Lung (tissue), 12 donors: Measurements from ENCODE around the gene WDR45B. TPM values are rescaled to one million over a fixed set of nuclear protein-coding genes. Genes with fewer than 3 reads are reported as not detected.

Source experiments
- ATAC-seq: fragments of 200-7000 bp; cut with Tn5 transposase; one replicate; pipeline ENCODE4 v1.9.1; 2020; ENCODE audit warnings: moderate number of reproducible peaks; ENCODE audit not compliant: insufficient read depth, low FRiP score
- DNase-seq, 3 donors: peaks; one replicate each; pipeline ENCODE4 v3.0.0-alpha.2; 2013 to 2017
- H3K27ac ChIP-seq, 2 donors: one replicate each; pipeline ENCODE4 v1.5.1; 2013; ENCODE audit warnings: mild to moderate bottlenecking in 2 of 2, moderate library complexity in 2 of 2, control low read depth in 1 of 2, inconsistent platforms in 1 of 2, low read depth in 1 of 2, low read length in 1 of 2
- H3K27me3 ChIP-seq, 3 donors: one replicate each; pipeline ENCODE4 v1.5.1; 2013; ENCODE audit warnings: low read length in 2 of 3; ENCODE audit not compliant: control insufficient read depth in 3 of 3, insufficient read depth in 3 of 3
- H3K36me3 ChIP-seq, 4 donors: one replicate each; pipeline ENCODE4 v1.5.1; 2013; ENCODE audit warnings: low read length in 4 of 4, mild to moderate bottlenecking in 1 of 4, moderate library complexity in 1 of 4; ENCODE audit not compliant: control insufficient read depth in 4 of 4, insufficient read depth in 4 of 4
- H3K4me1 ChIP-seq, 5 donors: one replicate each; pipeline ENCODE4 v1.5.1; 2013; ENCODE audit warnings: low read length in 5 of 5, mild to moderate bottlenecking in 2 of 5, moderate library complexity in 1 of 5; ENCODE audit not compliant: control insufficient read depth in 5 of 5, insufficient read depth in 5 of 5
- H3K4me3 ChIP-seq: one replicate; pipeline ENCODE4 v1.5.1; 2013; ENCODE audit warnings: mild to moderate bottlenecking, control low read depth, moderate library complexity
- H3K9ac ChIP-seq, 2 donors: one replicate each; pipeline ENCODE4 v1.5.1; 2013; ENCODE audit warnings: low read length in 2 of 2, control low read depth in 1 of 2; ENCODE audit not compliant: insufficient read depth in 1 of 2
- H3K9me3 ChIP-seq, 4 donors: one replicate each; pipeline ENCODE4 v1.5.1; 2013; ENCODE audit warnings: low read length in 3 of 4, mild to moderate bottlenecking in 1 of 4, moderate library complexity in 1 of 4; ENCODE audit not compliant: control insufficient read depth in 4 of 4, insufficient read depth in 3 of 4
- CTCF ChIP-seq: IDR thresholded peaks from 2 replicates; pipeline ENCODE4 v1.5.1; 2012; ENCODE audit warnings: mild to moderate bottlenecking; ENCODE audit errors: control extremely low read depth, extremely low read depth
- WGBS, 2 donors: extraction: QIAGEN DNeasy Blood & Tissue Kit; methylation state at CpG; one replicate each; pipeline ENCODE4 v1.1.7; 2013; 5-methylcytosine and 5-hydroxymethylcytosine counted together
- polyA plus RNA-seq, 2 donors: library from polyadenylated mRNA; stranded (reverse); fragments of 200-250 nt; gene quantifications; one replicate each; pipeline ENCODE4 v1.2.1, GENCODE V29; 2013
- total RNA-seq, 2 donors: library from RNA; depleted of rRNA in 1 of 2; stranded (reverse); fragments of >200 nt in 1 of 2; gene quantifications; one replicate each; pipeline ENCODE4 v1.2.1, GENCODE V29; 2014 to 2021
- donor health status: control.
- donor health status: control.
- donor health status: Bipolar disorder and iron deficiency.
- donor health status: healthy.
- donor health status: DM: yes; HTN: yes; CAD: no.

The WDR45B gene
- total and polyA plus RNA-seq, 4 donors = 39.6 to 92.8 (median 65.0) TPM

- Histone ChIP-seq H3K9ac (no peak overlapping the region), H3K36me3 (peaks cover 0 to 9% (median 3%) of the 10 kb centered on the region in 4 donors), H3K27ac (no peak overlapping the region), H3K9me3 (no peaks in the 10 kb centered on the region), H3K4me1 (peaks cover 0 to 3% (median 0%) of the 10 kb centered on the region in 5 donors), H3K4me3 (no peak overlapping the region), H3K27me3 (no peaks in the 10 kb centered on the region)
- WGBS, 2 donors = 87 to 92% methylated on average over 30 of the region's 30 CpGs
- no peak for TF ChIP-seq CTCF
- ATAC-seq (no peak), DNase-seq (no peak)
Measured at GRCh38 chr17:82653651-82654528, 5.6 kb upstream of the WDR45B start.

- WGBS, 2 donors = 79 to 91% methylated on average over 10 of the region's 10 CpGs
- ATAC-seq (no peak), DNase-seq (no peak)
- Histone ChIP-seq H3K27me3 (no peaks in the 10 kb centered on the region), H3K4me1 (peaks cover 0 to 11% (median 3%) of the 10 kb centered on the region in 5 donors), H3K4me3 (no peak overlapping the region), H3K36me3 (no peaks in the 10 kb centered on the region), H3K9me3 (no peaks in the 10 kb centered on the region), H3K9ac (no peak overlapping the region), H3K27ac (no peak overlapping the region)
- no peak for TF ChIP-seq CTCF
Measured at GRCh38 chr17:82650723-82651122, 2.5 kb upstream of the WDR45B start.

GRCh38 chr17:82649501-82650261, 1.4 kb upstream of the WDR45B start:
- TF ChIP-seq CTCF = no peak
- peaks cover 0 to under 1% (median 0%) of the 10 kb centered on the region in 4 donors for H3K36me3 ChIP-seq
- ATAC-seq (no peak), DNase-seq (no peak)
- no peak overlapping the region for H3K9ac ChIP-seq
- WGBS, 2 donors = 89 to 93% methylated on average over 22 of the region's 22 CpGs
- no peak overlapping the region for H3K27ac ChIP-seq
- no peaks in the 10 kb centered on the region for H3K9me3 ChIP-seq
- H3K4me1 ChIP-seq = peaks cover 0 to 11% (median 3%) of the 10 kb centered on the region in 5 donors
- no peaks in the 10 kb centered on the region for H3K27me3 ChIP-seq
- H3K4me3 ChIP-seq = no peak overlapping the region
